ENCODE measurements around the gene CTIF.

Gene CTIF

GRCh38 chr18:48762022-48762421 lies 223.2 kb downstream of the CTIF start:
- DNase-seq, result no peak

DNA sequence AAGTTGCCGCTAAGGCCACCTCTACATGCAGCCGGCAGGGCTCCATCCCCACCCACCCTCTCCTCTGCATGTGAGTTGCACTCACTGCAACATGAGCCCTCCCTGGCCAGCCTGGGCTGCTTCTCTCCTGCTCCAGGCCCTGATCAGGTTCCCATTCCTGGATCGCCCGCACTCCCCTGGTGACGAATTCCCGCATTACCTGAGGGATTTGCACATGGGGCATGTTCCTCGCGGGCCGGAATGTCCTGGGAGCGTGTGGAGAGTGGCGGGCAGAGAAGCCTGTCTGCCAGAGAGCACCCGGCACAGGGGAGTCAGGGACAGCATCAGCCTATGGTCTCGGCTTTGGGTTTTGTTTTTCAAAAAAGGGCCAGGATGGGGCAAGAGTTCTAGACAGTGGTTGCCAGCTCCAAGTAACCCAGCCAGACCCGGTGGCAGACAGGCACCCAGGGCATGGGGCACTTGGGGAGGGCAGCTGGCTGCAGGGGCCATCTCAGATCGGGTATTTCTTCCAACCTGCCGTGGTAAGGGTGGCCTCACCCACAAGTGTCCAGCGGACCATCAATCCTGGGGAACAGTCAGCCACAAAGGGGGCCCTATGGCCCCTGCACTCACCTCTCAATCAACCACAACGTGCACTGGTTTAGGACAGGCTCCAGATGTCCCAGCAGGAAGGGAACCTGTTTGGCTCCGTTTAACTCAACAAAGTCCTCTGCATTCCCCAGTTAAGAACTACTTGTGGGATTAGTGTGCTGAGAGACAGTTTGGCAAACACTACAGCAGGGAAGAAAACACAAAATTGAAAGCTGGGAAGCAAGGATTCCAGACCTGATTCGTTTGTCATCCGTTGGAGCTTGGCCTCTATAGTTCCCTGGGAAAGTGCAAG lies 224.2 kb downstream of the CTIF start:
- no peak for DNase-seq

DNA sequence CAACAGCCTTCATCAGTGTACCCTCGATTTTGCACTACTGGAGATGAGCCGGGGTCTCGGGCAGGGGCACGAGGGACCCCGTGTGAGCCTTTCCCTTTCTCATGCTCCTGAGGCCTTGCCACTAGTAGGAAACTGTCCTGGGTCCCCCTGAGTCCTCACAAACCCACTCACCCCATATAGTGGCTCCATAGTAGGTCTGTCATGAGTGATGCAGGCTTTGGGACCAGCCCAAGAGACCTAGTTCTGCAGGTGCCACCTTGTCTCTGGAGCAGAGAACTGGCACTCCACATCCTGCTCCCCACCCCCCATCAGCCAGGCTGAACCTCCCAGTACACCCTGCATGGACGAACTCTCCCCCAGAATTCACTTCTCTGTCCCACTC lies 224.9 kb downstream of the CTIF start:
- DNase-seq, result no peak

GRCh38 chr18:48765053-48765452 lies 226.2 kb downstream of the CTIF start:
- no peak for DNase-seq

DNA sequence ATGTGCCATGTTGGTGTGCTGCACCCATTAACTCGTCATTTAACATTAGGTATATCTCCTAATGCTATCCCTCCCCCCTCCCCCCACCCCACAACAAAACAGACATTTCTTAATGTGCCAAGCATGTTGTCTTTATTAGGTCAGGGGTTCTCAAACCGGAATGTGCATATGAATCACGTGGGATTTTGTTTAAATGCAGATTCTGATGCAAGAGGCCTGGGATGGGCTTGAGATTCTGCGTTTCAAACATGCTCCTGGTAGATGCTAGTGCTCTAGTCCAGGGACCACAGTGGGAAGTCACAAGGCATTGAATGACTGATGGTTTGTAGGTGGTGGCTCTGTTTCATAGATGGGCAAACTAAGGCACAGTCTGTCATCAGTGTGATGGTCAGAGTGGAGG lies 227.2 kb downstream of the CTIF start:
- DNase-seq, result no peak

DNA sequence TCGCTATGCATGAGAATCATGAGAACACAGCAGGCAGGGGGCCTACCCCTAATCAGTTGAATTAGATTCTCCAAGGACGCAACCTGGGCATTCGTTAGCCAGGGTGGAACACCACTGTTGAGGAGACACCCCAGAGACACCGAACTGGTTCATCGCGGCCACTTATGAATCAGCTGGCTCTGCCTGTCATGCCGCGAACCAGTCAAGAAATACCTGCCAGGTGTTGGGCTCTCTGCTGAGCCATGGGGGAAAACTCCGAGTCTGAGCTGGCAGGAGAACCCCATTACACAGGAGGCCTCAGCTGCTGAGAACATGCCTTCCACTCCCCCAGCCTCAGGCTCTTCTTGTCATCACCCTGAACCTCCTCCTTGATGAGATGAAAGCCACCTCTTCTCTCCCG lies 227.7 kb downstream of the CTIF start:
- DNase-seq, result no peak

- no peak for DNase-seq
Measured at GRCh38 chr18:48767090-48767690, 228.4 kb downstream of the CTIF start.

DNA sequence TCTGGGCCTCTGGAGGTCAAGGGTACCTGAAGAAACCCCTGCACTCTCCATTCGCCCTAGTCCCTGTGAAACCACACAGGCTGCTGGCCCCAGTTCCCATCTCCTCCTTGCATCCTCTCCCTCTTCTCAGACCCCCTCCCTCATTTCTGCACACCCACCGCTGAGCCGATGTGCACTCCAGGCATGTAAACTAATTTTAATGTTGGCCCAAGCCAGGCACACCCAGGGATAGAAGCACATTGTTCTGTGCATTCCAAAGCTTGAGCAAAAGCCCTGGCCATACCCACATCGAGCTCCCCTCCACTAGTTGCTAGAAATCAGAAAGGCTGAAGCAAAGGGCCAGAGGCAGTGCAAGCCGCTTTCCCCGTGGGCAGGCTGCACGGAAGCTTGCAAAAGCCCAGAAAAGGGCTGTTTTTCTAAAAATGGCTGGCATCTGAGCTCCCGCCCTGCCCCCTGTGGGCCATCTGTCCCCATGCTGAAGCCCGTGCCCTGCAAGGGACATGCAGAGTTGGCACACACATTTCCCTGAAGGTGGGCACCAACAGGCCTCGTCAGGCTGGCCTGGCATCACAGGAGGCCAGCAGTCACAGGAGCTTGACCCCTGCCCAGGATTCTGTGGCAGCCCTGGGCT lies 230.3 kb downstream of the CTIF start:
- no peak for DNase-seq

DNA sequence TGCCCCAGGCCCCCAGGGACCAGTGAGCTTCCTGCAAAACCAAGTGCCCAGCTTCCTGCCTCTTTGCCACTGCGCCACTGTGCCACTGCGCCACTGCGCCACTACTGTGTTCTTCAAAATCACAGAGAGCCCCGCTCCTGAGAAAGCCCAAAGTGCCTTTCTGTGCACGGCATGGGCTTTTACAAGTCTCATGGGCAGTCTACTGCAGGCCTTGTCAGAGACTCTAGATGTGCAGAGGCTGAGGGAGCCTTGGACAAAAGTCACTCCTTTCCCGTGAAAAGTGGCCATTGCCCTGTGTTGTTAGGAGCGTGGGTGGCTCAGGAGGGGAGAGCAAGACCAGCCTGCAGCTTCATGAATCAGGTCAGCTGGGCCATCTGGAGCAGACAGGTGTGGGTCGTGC lies 231.4 kb downstream of the CTIF start:
- DNase-seq, result no peak

DNA sequence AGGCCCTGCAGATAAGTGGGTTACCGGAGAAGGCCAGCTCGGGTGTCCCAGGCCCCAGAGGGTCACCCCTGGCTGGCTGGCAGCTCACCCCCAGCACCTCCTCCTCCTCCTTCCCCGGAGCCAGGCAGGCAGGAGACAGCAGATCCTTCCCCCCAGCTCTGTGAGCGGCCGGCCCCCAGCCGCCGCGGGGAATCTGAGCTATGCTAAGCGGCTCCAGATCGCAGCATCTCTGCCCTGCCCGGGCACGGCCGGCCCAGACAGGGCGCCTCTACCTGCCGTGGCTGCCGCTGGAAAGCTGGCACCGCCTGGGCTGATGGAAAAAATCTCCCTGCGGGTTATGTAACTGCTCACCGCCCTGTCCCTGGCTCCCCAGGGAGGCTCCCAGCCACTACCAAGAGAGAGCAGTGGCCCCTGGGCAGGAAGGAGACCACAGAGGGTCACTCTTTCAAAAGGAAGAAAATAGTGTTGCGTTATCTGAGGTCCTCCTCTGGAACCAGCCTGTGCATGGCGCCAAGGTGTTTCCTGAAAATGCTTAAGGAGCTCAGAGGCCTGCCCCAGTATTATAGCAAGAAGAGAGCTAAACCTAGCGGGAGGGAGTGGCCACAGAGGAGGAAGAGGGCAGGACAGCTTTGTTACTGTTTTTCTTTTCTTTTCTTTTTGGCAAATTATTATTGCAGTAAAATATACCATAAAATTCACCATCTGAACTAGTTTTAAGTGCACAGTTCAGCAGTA lies 233.0 kb downstream of the CTIF start:
- DNase-seq, result no peak

DNA sequence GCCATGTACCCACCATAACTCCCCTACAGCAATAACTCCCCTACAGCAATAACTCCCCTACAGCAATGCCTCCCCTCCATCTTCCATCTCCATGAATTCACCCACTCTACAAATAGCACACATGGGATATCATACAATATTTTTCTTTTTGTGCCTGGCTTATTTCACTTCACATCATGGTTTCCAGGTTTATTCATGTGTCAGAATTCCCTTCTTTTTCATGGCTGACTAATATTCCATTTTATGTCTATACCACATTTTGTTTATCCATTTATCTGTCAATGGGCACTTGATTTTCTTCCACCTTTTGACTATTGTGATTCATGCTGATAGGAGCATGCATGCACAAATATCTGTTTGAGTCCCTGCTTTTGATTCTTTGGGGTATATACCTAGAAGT lies 233.6 kb downstream of the CTIF start:
- no peak for DNase-seq

GRCh38 chr18:48773821-48774220 lies 235.0 kb downstream of the CTIF start:
- no peak for DNase-seq

- no peak for DNase-seq
Measured at GRCh38 chr18:48774941-48775340, 236.1 kb downstream of the CTIF start.

DNA sequence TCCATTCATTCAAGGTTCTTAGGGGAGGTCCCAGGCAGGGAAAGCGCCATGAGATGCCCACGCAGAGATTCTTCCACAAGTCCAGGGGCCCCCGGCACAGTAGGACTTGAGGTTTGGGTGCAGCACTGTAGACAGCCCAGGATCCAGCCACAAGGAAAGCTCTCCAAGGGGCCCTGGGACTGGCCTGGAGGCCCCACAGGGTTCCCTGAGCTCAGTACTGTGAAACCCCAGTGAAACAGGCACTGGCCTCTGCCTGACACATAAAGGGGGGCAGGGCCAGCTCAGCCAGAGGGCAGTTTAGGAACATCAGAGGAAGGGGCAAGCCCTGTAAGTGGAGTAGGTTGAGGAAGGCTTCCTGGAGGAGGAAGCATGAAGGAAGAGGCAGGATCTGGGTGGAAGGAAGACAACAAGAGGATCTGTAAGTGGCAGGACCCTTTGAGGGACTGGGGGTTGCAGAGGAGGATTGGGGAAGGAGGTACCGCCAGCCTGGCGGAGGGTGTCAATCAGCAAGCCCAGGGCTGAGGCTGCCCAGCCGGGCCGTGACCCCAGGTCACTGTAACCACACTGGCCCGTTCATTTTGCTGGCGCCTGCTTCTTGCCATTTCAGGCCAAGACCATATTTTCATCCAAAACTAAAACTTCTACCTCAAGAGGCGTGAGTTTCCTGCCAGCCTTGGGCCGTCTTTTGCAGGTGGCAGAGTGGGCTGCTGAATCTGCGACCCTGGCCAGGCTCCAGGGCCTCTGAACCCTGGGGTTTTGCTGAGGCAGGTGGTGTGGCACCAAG lies 236.7 kb downstream of the CTIF start:
- no peak for DNase-seq

- DNase-seq, result no peak
Measured at GRCh38 chr18:48776156-48776555, 237.3 kb downstream of the CTIF start.

DNA sequence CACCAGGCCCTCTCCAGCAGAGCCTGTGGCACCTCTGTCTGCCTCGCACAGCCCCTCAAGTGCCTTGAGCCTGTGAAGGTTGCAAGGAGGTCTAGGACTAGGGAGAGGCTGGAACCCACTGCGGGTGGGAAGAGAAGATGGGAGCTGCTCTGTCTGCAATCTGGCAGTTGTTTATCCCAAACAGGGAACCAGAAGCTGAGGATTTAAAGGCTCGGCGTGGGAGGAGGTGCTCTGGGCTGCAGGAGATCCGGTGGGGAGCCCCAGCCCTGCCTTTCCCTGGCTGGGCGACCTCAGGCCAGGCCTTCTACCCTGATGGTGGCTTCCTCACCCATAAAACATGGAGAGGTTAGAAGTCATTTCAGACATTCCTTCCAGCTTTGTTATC lies 237.8 kb downstream of the CTIF start:
- DNase-seq, result no peak

DNA sequence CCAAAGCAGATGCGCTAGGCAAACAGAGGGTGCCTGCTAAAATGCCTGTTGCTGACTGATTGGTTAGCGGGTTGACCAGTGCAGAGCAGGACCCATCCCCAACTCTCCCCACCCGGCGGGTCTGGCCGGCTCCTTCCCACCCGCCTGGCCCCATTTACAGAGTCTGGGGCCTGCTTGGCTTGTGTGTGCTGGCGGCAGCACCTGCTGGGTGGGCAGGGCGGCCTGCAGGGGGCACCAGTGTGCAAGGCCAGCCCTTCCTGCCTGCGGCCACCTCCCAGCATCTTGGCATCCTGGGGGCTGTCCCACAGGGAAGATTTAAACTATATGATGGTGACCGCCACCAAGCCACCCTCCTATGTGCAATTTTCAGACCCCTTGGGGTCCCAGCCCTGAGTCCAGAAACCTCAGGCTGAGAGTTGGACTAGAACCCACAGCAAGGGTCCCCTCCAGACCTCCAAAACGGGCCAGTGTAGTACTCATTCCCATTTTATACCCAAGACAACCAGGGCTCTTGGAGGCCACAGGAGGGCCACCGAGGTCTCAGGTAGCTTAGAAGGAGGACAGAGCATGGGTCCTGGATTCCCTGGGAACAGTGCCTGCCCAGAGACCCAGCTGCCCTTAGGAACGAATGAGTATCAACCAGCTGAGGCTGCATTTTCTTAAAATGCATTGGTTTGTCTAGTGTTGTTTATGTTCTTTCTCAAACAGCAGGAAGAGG lies 238.4 kb downstream of the CTIF start:
- DNase-seq, result peak; percentile 76 to 77

- no peak for DNase-seq
Measured at GRCh38 chr18:48777744-48778116, 238.9 kb downstream of the CTIF start.

- no peak for DNase-seq
Measured at GRCh38 chr18:48778344-48779011, 239.6 kb downstream of the CTIF start.

GRCh38 chr18:48779462-48779861 lies 240.6 kb downstream of the CTIF start:
- no peak for DNase-seq

GRCh38 chr18:48780201-48780912 lies 241.5 kb downstream of the CTIF start:
- DNase-seq, result no peak

Data from activated CD4-positive, alpha-beta T cell treated with anti-CD3 and anti-CD28 coated beads, Interleukin-2, amount 50 U/mL, for 48 hours (primary cell).